GM10266 (cell line): Measurements from ENCODE around the gene IRF4.
"Not testable (repeated sequence)": the region's sequence is repeated elsewhere in the genome, so short reads cannot be mapped to it uniquely, and the experiment has no call there.

Experiments used
- DNase-seq: peaks from one replicate; pipeline ENCODE4 v3.0.0; 2012; ENCODE audit errors: extremely low spot score
- CTCF ChIP-seq: IDR thresholded peaks from 2 replicates; pipeline ENCODE4 v1.5.1; 2012; ENCODE audit warnings: mild to moderate bottlenecking, low read depth; ENCODE audit not compliant: control insufficient read depth, insufficient read depth; ENCODE audit errors: missing control alignments

Gene IRF4

DNA sequence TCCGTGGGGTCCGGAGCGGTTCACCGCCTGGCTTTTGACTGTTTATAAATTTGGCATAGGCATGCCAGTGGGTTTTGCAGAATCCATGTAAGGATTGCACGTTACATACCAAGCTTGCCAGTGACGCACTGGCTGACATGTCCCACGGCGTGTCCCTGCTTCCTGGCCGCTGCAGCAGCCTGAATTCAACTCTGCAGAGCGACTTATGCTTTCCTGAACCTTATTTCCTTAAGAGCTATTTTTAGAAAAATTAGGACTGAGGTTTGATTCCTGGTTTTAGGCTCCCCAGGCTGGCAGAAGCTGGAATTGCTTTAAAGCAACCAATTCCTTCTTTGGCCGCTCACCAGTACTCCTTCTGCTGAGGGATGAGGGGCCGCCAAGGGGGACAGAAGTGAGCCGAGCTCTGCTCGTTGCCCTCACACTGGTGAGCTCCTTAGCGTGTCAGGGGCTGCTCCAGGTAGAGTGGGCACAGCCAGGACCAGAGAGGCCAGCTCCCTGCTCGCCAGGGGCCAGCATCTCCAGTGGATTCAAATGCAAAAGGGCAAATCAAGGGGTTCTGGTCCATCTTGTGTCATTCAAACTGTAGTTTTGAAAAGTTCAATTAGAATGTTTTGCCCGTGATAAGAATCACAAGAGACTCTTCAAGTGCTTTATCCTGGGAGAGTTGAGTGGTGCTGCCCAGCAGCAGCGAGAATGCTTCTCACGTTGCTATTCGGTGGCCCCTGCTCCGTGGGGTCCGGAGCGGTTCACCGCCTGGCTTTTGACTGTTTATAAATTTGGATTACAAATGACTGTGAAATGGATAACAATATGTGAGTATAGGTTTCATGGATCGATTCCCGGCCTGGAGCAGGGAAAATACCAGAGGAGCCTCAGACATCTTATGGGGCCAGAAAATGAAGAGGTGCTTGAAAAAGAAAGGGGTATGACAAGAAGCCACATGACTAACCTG is 17.5 kb upstream of the IRF4 start:
- DNase-seq, result no peak
- TF ChIP-seq CTCF, result no peak

DNA sequence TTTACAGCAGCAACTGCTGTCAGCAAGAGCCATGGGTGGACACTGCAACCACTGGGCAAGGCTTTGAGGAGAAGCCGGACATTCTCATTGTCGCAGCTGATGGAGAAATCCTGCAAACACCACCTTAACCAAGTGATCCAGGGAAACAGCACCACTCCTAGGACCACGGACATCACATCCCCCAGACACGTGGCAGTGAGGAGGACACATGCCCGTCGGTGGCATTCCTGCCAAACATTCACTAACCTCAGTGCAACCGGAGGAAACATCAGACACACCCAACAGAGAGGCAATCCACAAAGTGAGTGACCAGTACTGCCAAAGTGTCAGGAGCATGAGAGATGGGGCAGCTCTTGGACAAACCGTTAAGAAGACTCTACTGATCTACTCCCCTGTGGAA is 16.6 kb upstream of the IRF4 start:
- no peak for TF ChIP-seq CTCF
- no peak for DNase-seq

GRCh38 chr6:376827-377640 is 14.5 kb upstream of the IRF4 start:
- DNase-seq, result no peak
- TF ChIP-seq CTCF, result no peak

- DNase-seq, result not testable (repeated sequence)
Measured at GRCh38 chr6:377641-378020, 13.9 kb upstream of the IRF4 start.

GRCh38 chr6:378090-378957 is 13.2 kb upstream of the IRF4 start:
- no peak for DNase-seq
- no peak for TF ChIP-seq CTCF

- DNase-seq, result no peak
- no peak for TF ChIP-seq CTCF
Measured at GRCh38 chr6:378958-379409, 12.6 kb upstream of the IRF4 start.
